BLaER1 (cell line): ENCODE results near the gene SERPINB13.
"Not testable (repeated sequence)": the region's sequence is repeated elsewhere in the genome, so short reads cannot be mapped to it uniquely, and the experiment has no call there.

ENCODE experiments used
- H3K27ac ChIP-seq: shearing (Covaris generic); formaldehyde crosslinking; 2 replicates; pipeline ENCODE4 v1.8.1; 2022
- H3K27me3 ChIP-seq: shearing (Covaris generic); formaldehyde crosslinking; 2 replicates; pipeline ENCODE4 v1.8.1; 2022
- H3K36me3 ChIP-seq: shearing (Covaris generic); formaldehyde crosslinking; 2 replicates; pipeline ENCODE4 v1.8.1; 2022
- H3K4me1 ChIP-seq: shearing (Covaris generic); formaldehyde crosslinking; 2 replicates; pipeline ENCODE4 v1.8.1; 2022
- H3K4me2 ChIP-seq: shearing (Covaris generic); formaldehyde crosslinking; 2 replicates; pipeline ENCODE4 v1.8.1; 2022
- H3K4me3 ChIP-seq: shearing (Covaris generic); formaldehyde crosslinking; 2 replicates; pipeline ENCODE4 v1.8.1; 2022
- H3K9ac ChIP-seq: shearing (Covaris generic); formaldehyde crosslinking; 2 replicates; pipeline ENCODE4 v1.8.1; 2022
- H3K9me3 ChIP-seq: shearing (Covaris generic); formaldehyde crosslinking; 2 replicates; pipeline ENCODE4 v1.8.1; 2022
- H4K20me1 ChIP-seq: shearing (Covaris generic); formaldehyde crosslinking; 2 replicates; pipeline ENCODE4 v1.8.1; 2022
- Cebpa-rat ChIP-seq: shearing (Covaris generic); IDR thresholded peaks from 2 replicates; pipeline ENCODE4 v1.8.1; 2022

The SERPINB13 gene

DNA sequence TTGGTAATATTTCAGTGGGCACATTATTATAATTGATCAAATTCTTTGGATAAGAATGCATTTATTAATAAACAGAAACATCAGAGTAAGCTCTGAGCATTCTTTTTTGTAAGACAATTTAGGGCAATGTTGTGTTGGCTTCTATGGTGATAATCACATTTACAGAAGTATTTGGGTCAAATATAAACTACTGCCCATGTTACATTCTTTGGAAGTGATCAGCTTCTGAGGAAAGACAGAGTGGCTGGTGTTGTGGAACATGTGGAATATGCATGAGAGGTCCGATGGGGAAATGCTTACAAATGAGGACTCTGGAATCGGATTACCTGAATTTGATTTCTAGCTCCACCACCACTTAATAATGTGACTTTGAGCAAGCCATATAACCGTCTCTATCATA is 19.4 kb downstream of the SERPINB13 start:
- no peak overlapping the region for H3K9ac ChIP-seq
- no peak overlapping the region for H3K4me2 ChIP-seq
- H3K27ac ChIP-seq: no peak overlapping the region
- no peaks in the 10 kb centered on the region for H3K4me1 ChIP-seq
- H3K27me3 ChIP-seq: no peaks in the 10 kb centered on the region
- no peak for TF ChIP-seq Cebpa-rat
- H3K9me3 ChIP-seq: no peaks in the 10 kb centered on the region
- H3K4me3 ChIP-seq: no peak overlapping the region
- H3K36me3 ChIP-seq: no peaks in the 10 kb centered on the region
- no peaks in the 10 kb centered on the region for H4K20me1 ChIP-seq

DNA sequence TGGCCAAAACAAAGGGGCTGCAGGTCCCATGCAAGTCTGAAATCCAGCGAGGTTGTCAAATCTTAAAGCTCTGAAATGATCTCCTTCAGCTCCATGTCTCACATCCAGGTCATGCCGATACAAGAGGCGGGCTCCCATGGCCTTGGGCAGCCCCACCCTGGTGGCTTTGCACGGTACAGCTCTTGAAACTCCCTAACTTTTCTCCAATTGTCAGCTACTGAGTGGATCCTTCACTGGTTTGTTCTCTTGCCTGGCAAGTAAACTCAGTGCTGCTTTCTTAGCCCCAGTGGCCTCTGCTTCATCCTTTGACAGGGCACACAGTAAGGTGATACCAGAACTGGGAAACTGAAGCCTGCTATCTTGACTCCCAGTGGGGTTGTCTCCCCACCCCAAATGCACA is 26.3 kb downstream of the SERPINB13 start:
- no peak overlapping the region for H3K27ac ChIP-seq
- no peaks in the 10 kb centered on the region for H3K9me3 ChIP-seq
- H3K4me3 ChIP-seq: no peak overlapping the region
- H3K4me1 ChIP-seq: no peaks in the 10 kb centered on the region
- H3K4me2 ChIP-seq: no peak overlapping the region
- H4K20me1 ChIP-seq: no peaks in the 10 kb centered on the region
- no peaks in the 10 kb centered on the region for H3K36me3 ChIP-seq
- no peaks in the 10 kb centered on the region for H3K27me3 ChIP-seq
- no peak overlapping the region for H3K9ac ChIP-seq
- no peak for TF ChIP-seq Cebpa-rat

DNA sequence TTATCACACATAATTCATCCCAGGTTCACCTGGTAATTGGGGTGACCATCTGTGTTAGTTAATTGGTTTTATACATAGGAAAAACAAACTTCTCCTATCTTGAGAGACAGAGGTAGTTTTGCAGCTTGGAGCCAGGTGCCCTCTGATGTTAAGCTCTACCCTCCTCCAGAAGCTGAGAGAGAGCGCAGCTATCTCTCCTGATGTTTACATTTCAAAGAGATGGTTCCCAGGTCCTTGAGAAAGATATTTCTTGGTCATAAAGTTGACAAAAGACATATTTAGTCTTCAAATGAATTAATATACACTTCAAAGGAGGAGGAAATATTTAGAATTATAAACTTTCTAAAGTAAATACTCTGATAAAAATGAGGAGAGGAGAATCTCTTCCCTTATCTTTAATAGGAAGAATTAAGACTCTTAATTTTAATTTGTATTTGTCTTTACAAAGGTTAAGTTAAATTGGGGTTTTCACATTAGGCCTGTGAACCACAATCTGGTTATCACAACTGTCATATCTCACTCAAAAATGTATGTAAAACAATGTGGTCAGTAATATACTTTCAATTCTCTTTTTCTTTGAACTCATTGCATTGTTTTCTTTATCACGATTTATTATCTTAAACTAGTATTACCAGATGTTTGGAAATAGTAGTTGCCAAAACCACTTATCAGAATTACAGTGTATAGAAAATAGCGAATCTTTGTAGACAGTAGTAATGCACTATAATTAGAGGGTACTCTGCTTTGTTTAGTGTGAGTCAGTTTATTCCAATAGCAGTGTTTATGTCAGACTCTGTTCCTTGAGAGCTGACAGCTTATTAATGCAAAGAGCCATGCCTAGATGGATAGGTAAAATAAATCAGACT is 30.1 kb downstream of the SERPINB13 start:
- H4K20me1 ChIP-seq: no peaks in the 10 kb centered on the region
- no peak for TF ChIP-seq Cebpa-rat

DNA sequence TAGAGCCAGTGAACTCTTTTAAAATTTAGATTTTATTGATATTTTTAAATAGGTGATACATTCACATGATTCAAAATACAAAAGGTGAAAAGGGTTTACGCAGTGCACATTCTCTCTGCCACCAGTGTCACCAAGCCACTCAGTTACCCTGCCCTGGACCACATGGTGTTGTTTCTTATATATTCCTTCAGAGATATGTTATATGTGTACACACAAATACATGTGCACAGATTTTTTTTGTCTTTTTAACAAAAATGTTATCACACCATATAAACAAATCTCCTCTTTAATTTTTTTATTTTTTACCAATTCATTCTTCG is 30.7 kb downstream of the SERPINB13 start:
- no peaks in the 10 kb centered on the region for H4K20me1 ChIP-seq
- H3K9ac ChIP-seq: no peak overlapping the region
- H3K36me3 ChIP-seq: no peaks in the 10 kb centered on the region
- H3K4me3 ChIP-seq: no peak overlapping the region
- H3K4me1 ChIP-seq: no peaks in the 10 kb centered on the region
- H3K4me2 ChIP-seq: no peak overlapping the region
- no peak overlapping the region for H3K27ac ChIP-seq
- peaks cover 15% of the 10 kb centered on the region for H3K9me3 ChIP-seq
- H3K27me3 ChIP-seq: no peaks in the 10 kb centered on the region
- TF ChIP-seq Cebpa-rat: no peak

More for the DNA sequence above, 30.1 kb downstream of the SERPINB13 start:
- Histone ChIP-seq H3K27me3 (no peaks in the 10 kb centered on the region), H3K4me2 (no peak overlapping the region), H3K9me3 (peaks cover 12% of the 10 kb centered on the region), H3K4me3 (no peak overlapping the region), H3K9ac (no peak overlapping the region), H3K4me1 (no peaks in the 10 kb centered on the region), H3K27ac (no peak overlapping the region), H3K36me3 (no peaks in the 10 kb centered on the region)

DNA sequence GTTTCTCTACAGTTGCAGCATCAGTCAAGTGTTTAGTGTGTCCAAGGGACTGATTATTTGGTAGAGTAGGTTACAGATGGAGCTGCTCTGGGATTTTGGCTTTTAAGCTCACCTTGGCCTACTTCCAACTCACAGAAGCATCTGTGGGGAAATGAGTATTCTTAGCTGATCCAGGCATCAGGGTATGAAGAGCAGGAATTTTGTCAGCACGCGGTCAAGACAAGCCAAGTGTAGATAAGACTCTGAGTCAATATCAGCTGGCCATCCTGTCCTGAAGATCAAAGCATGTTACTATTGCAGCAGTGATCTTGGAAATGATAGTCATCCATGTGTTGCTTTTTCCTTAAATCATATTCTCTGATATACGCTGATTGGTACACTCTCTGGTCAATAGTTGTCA is 32.5 kb downstream of the SERPINB13 start:
- no peak overlapping the region for H3K9ac ChIP-seq
- H3K27ac ChIP-seq: no peak overlapping the region
- no peak overlapping the region for H3K4me2 ChIP-seq
- H3K27me3 ChIP-seq: no peaks in the 10 kb centered on the region
- H3K9me3 ChIP-seq: peaks cover 30% of the 10 kb centered on the region
- H4K20me1 ChIP-seq: no peaks in the 10 kb centered on the region
- no peaks in the 10 kb centered on the region for H3K36me3 ChIP-seq
- no peak for TF ChIP-seq Cebpa-rat
- H3K4me1 ChIP-seq: no peaks in the 10 kb centered on the region
- no peak overlapping the region for H3K4me3 ChIP-seq

DNA sequence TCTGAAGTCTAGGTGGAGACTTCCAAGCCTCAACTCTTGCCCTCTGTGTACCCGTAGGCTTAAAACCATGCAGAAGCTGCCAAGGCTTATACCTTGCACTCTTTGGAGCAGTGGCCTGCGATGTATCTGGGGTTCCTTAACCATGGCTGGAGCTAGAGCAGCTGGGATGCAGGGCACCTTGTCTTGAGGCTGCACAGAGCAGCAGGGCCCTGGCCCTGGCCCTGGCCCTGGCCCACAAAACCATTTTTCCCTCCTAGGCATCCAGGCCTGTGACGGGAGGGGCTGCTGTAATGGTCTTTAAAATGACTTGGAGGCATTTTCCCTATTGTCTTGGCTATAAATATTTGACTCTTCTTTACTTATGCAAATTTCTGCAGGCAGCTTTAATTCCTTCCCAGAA is 37.7 kb downstream of the SERPINB13 start:
- Histone ChIP-seq H3K4me2 (no peak overlapping the region), H3K9me3 (peaks cover 55% of the 10 kb centered on the region), H3K27me3 (no peaks in the 10 kb centered on the region), H4K20me1 (no peaks in the 10 kb centered on the region), H3K36me3 (no peaks in the 10 kb centered on the region), H3K27ac (no peak overlapping the region), H3K4me3 (no peak overlapping the region), H3K4me1 (no peaks in the 10 kb centered on the region), H3K9ac (no peak overlapping the region)
- no peak for TF ChIP-seq Cebpa-rat

DNA sequence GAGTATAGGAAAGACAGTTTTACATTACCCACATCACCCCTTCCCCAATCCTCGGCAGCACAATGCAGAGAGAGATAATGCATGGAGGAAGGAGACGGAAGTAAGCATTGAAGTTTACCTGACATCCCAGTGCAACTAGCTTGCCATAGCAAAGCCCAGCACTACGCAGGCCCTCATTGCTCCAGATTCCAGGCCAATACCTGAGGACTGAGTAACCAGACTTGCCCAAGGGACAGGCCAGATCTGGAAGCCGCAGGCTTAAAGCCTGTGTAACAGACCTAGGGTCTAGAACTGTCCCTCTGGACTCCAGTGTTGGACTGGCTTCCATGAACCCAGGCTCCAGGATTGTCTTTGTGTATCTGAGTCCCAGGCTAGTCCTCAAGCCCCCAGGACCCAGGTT is 39.3 kb downstream of the SERPINB13 start:
- Histone ChIP-seq H3K36me3 (no peaks in the 10 kb centered on the region), H3K27ac (no peak overlapping the region), H4K20me1 (no peaks in the 10 kb centered on the region), H3K27me3 (no peaks in the 10 kb centered on the region), H3K4me1 (no peaks in the 10 kb centered on the region), H3K9me3 (peaks cover 50% of the 10 kb centered on the region), H3K9ac (no peak overlapping the region), H3K4me2 (no peak overlapping the region), H3K4me3 (no peak overlapping the region)
- no peak for TF ChIP-seq Cebpa-rat

DNA sequence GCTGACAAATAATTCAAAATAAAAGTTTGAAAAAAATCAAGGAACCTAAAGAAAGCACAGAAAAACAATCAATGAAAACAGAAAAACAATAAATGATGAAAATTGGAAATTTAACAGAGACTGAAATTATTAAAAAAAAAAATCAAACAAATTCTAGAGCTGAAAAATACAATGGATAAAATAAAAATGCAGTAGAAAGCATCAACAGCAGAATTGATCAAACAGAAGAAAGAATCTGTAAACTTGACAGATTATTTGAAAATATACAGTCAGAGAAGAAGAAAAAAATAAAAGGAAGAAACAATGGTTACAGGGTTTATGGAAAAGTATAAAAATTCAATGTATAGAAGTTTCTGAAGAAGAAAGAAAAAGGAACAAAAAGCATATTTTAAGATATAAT is 40.7 kb downstream of the SERPINB13 start:
- TF ChIP-seq Cebpa-rat: no peak

DNA sequence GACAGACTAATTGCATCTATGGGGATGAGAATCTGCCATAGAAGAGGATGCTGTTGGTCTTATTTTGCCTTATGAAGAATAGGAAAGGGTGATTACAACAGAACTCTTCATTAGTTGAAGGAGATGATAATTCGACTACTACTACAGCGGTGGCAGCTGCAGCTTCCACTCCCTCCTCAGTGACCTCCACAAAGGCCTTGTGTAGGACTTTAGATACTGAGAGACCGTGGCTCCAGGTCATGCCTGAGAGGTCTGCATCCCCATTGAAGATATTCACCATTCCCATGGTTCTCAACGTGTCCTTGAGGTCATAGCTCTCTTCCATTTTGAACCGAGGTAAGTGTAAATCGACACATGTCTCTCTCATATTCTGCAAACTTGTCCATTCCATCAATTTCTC is 50.6 kb downstream of the SERPINB13 start:
- no peak overlapping the region for H3K9ac ChIP-seq
- H3K27me3 ChIP-seq: no peaks in the 10 kb centered on the region
- no peak overlapping the region for H3K4me3 ChIP-seq
- H3K36me3 ChIP-seq: no peaks in the 10 kb centered on the region
- H4K20me1 ChIP-seq: no peaks in the 10 kb centered on the region
- no peak for TF ChIP-seq Cebpa-rat
- no peaks in the 10 kb centered on the region for H3K9me3 ChIP-seq
- no peak overlapping the region for H3K27ac ChIP-seq
- no peak overlapping the region for H3K4me2 ChIP-seq
- no peaks in the 10 kb centered on the region for H3K4me1 ChIP-seq

More for the DNA sequence above, 40.7 kb downstream of the SERPINB13 start:
- Histone ChIP-seq H3K4me1 (no peaks in the 10 kb centered on the region), H3K4me2 (no peak overlapping the region), H3K4me3 (no peak overlapping the region), H3K36me3 (no peaks in the 10 kb centered on the region), H3K27me3 (no peaks in the 10 kb centered on the region), H3K27ac (no peak overlapping the region), H3K9ac (no peak overlapping the region), H4K20me1 (no peaks in the 10 kb centered on the region), H3K9me3 (peaks cover 46% of the 10 kb centered on the region)

DNA sequence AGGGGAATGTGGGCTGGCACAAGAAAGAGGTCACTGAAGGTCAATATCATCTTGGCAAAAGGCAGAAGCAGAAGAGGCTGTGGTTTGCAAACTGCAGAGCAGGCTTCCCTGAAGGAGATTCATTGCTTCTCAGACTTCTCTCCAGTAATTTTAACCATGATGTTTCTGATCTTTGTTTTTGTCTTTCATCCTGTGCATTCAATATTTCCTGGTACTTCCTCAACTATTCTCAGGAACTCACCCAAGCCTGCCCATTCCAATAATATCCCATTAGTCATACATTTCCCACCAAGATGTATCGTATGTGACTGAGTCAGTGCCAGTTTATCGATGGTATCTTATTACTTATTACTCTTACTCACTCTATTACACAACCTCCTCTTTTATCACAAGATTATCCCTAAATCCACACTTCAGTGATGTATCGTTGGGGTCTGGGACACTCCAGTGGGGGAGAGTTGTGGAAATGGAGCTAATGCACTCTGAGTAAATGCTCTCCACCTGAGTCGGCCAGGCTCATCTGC is 54.1 kb downstream of the SERPINB13 start:
- H3K36me3 ChIP-seq, H3K27ac ChIP-seq, H3K9me3 ChIP-seq, H3K9ac ChIP-seq, H3K4me3 ChIP-seq, H3K27me3 ChIP-seq, H3K4me1 ChIP-seq, H4K20me1 ChIP-seq, H3K4me2 ChIP-seq: not testable (repeated sequence)

DNA sequence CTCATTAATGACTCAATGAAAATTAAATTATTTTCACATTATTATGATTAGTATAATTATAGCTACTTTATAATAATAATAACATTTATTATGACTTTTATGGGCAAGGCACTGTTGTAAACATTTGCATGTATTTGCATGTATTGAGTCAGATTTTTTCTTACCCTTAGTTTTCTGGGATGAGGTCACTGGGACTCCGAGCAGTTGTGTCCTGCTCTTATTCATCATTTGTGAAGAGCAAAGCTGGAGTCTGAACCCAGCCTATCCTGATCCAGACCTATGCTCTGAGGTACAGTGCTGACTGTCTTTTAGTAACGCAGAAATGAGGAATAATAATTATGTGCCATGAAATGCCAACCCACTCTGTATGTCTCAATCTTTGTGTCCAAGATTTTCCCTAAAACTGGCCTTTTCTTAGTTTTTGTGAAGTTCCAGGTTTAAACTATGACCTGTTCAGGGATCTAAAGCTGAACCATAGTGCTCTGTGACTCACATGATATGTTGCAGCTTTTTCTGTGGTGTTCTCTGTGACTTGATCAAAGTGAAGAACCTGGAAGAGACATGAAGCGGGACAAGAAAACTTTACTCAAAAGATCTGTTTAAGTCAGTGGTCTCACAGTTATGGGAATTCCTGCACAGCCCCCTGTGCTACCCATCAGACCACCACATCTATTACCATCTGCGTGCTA is 55.7 kb downstream of the SERPINB13 start:
- H3K4me2 ChIP-seq, H3K27ac ChIP-seq, H3K4me1 ChIP-seq, H3K4me3 ChIP-seq, H3K9me3 ChIP-seq, H3K36me3 ChIP-seq, H3K9ac ChIP-seq, H4K20me1 ChIP-seq, H3K27me3 ChIP-seq: not testable (repeated sequence)

DNA sequence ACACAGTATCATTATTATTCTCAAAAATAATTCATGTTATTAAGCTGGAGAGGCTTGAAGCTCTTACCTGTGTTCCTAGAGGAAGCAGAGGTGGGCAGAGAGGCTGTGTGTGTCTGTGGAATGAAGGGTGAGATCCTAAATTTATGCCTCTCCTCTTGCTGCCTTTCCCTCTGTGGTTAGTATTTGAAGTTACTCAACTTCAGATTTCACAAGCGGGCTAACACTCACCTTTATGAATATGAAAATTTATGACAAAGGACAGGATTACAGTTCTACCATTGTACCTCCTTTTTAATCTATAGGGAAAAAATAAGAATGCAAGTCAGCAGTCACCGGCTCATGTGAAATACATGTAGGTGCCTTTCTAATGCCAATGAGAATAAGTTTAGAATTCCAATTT is 57.0 kb downstream of the SERPINB13 start, which contains the start of gene SERPINB4:
Gene SERPINB4 (minus strand): TSS at position 115 of the 400 bp plus-strand sequence. CDS start 679 bp downstream, outside the sequence.
- not testable (repeated sequence) for H3K4me2 ChIP-seq, H3K36me3 ChIP-seq, H3K9ac ChIP-seq, H3K9me3 ChIP-seq, H3K4me3 ChIP-seq, H3K27ac ChIP-seq, H3K27me3 ChIP-seq, H3K4me1 ChIP-seq, H4K20me1 ChIP-seq

DNA sequence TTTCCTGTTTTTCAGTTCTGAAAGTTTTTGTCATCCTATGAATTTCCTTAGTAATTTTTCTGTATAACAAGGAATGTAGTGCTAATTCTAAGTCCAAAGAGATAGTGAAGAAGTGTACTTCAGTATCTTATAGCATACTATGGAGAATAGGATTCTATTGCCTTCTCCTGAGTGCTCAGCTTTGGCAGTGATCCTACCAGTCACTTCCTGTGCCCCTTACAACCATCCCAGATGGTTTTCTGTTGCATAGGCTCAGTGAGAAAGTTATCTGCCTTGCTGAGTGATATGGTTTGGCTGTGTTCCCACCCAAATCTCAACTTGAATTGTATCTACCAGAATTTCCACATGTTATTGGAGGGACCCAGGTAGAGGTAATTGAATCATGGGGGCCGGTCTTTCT is 57.6 kb downstream of the SERPINB13 start:
- not testable (repeated sequence) for H3K4me3 ChIP-seq, H3K4me1 ChIP-seq, H3K27ac ChIP-seq, H3K9ac ChIP-seq, H3K9me3 ChIP-seq, H3K36me3 ChIP-seq, H3K4me2 ChIP-seq, H4K20me1 ChIP-seq, H3K27me3 ChIP-seq
